Transverse colon (tissue), 4 donors: ENCODE results near the gene DKK3.

Experiments used
- CTCF ChIP-seq, 5 experiments: fragments of 200-600 bp in 3 of 5; fragments of 450-650 bp in 2 of 5; sonication (generic) in 3 of 5; IDR thresholded peaks; 1 replicate in 2 of 5; 2 replicates in 3 of 5; pipeline ENCODE4 v1.5.1; 2016 to 2017; ENCODE audit warnings: antibody characterized with exemption in 5 of 5, inconsistent platforms in 3 of 5, mild to moderate bottlenecking in 2 of 5, moderate library complexity in 1 of 5
- EP300 ChIP-seq: sonication (generic); formaldehyde crosslinking; IDR thresholded peaks from one replicate; pipeline ENCODE4 v1.6.1; 2017; ENCODE audit warnings: antibody characterized with exemption, low read depth
- POLR2A ChIP-seq: fragments of 450-650 bp; IDR thresholded peaks from one replicate; pipeline ENCODE4 v1.6.1; 2016; ENCODE audit warnings: antibody characterized with exemption, mild to moderate bottlenecking, moderate library complexity
- POLR2AphosphoS5 ChIP-seq, 3 donors: sonication (generic); formaldehyde crosslinking; IDR thresholded peaks; one replicate each; pipeline ENCODE4 v1.6.1; 2016; ENCODE audit warnings: antibody characterized with exemption in 3 of 3

- no peak for TF ChIP-seq CTCF (IDR thresholded peaks at IDR 0.05)
- no peak for TF ChIP-seq EP300
- TF ChIP-seq POLR2AphosphoS5 (IDR thresholded peaks at IDR 0.05): no peak
- no peak for TF ChIP-seq POLR2A
Measured at GRCh38 chr11:11949482-11949881, 58.9 kb downstream of the DKK3 start.
